Measurements from ENCODE around the gene HOXB4.

DNA sequence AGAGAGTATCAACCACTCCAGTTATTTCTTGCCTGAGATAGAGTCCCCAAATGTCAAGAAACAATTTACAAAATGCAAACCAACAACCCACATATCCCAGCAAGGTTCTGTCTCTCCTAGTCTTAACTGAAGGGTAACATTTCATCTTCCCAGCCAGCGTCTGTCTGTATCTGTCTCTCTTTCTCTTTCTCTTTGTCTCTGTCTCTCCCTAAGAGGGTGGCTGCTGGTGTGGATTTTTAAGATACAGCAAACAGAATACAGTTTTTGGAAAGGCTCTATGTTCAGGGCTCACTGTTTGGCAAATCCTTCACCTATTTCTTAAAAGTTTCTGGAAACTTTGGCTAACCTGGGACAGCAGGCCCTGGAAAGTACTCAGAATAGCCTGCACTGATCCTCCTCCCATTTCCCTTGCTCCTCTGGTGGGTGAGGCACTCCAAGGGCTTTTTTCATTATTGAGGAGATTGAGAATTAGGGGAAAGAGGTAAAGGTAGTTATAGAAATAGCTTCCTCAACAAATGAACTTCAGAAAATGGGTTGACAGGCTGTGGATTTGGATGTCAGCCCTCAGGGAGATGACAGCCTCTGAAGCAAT, 6.2 kb downstream of the HOXB4 start:
- TF ChIP-seq, protein P1, sequence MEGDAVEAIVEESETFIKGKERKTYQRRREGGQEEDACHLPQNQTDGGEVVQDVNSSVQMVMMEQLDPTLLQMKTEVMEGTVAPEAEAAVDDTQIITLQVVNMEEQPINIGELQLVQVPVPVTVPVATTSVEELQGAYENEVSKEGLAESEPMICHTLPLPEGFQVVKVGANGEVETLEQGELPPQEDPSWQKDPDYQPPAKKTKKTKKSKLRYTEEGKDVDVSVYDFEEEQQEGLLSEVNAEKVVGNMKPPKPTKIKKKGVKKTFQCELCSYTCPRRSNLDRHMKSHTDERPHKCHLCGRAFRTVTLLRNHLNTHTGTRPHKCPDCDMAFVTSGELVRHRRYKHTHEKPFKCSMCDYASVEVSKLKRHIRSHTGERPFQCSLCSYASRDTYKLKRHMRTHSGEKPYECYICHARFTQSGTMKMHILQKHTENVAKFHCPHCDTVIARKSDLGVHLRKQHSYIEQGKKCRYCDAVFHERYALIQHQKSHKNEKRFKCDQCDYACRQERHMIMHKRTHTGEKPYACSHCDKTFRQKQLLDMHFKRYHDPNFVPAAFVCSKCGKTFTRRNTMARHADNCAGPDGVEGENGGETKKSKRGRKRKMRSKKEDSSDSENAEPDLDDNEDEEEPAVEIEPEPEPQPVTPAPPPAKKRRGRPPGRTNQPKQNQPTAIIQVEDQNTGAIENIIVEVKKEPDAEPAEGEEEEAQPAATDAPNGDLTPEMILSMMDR (conservative IDR thresholded peaks at IDR 0.05; ENCODE audit: low read length): no peak
- TF ChIP-seq EZH2phosphoT487 (IDR thresholded peaks at IDR 0.05; ENCODE audit: borderline replicate concordance, low read depth, low read length): no peak

Measured in OCI-LY7 (cell line).